Endothelial cell of umbilical vein (primary cell): ENCODE measurements around the gene SLC12A7. TPM values are rescaled to one million over a fixed set of nuclear protein-coding genes. Genes with fewer than 3 reads are reported as not detected.

Experiments used
- BruUV-seq: library from RNA; stranded (reverse); fragments of 400-500 nt; replicated peaks from 2 replicates; lab custom pipeline; 2021; lab: Mats Ljungman, UMichigan
- CTCF ChIA-PET: fragments of 300-600, 350-600 bp; sonication (Branson Sonifier 250); formaldehyde crosslinking; loops from one replicate; lab custom pipeline; 2021; ENCODE audit warnings: antibody characterized with exemption, inconsistent platforms; lab: Charles Lee
- POLR2A ChIA-PET: fragments of 300-600, 350-600 bp; sonication (Branson Sonifier 250); formaldehyde crosslinking; loops from one replicate; lab custom pipeline; 2021; ENCODE audit warnings: antibody characterized with exemption, inconsistent platforms; lab: Charles Lee
- DNase-seq: peaks from one replicate; pipeline ENCODE4 v3.0.0-alpha.2; 2011; ENCODE audit warnings: low read depth, low spot score
- FAIRE-seq: peaks from 2 replicates; lab custom pipeline; 2011; peaks lifted over from hg19 to GRCh38; lab: Jason Lieb, UNC
- H2AFZ ChIP-seq: 2 replicates; pipeline ENCODE4 v1.6.0; 2012; ENCODE audit warnings: low read depth, low read length, control low read depth, inconsistent platforms
- H3K27ac ChIP-seq: 2 replicates; pipeline ENCODE4 v1.5.1; 2011; ENCODE audit warnings: low read depth, mild to moderate bottlenecking, control low read depth, low read length, moderate library complexity; ENCODE audit not compliant: insufficient read depth
- H3K27me3 ChIP-seq, 2 experiments: 2 replicates each; pipeline versions ENCODE4 v1.6.0 to v1.6.1; 2011; ENCODE audit warnings: low read length in 2 of 2, mixed read lengths in 1 of 2; ENCODE audit not compliant: control insufficient read depth in 2 of 2, insufficient read depth in 2 of 2
- H3K36me3 ChIP-seq, 2 experiments: 2 replicates in 1 of 2; 3 replicates in 1 of 2; pipeline ENCODE4 v1.5.1; 2011; ENCODE audit warnings: low read length in 2 of 2, mild to moderate bottlenecking in 1 of 2, moderate library complexity in 1 of 2; ENCODE audit not compliant: control insufficient read depth in 2 of 2, insufficient read depth in 2 of 2; ENCODE audit errors: extremely low read depth in 1 of 2
- H3K4me1 ChIP-seq: 3 replicates; pipeline ENCODE4 v1.5.1; 2011; ENCODE audit warnings: mild to moderate bottlenecking, low read length; ENCODE audit not compliant: control insufficient read depth, insufficient read depth; ENCODE audit errors: extremely low read depth
- H3K4me2 ChIP-seq: 2 replicates; pipeline ENCODE4 v1.6.1; 2011; ENCODE audit warnings: low read length, control low read depth, mixed read lengths; ENCODE audit not compliant: insufficient read depth
- H3K4me3 ChIP-seq, 3 experiments: fragments of 200-600 bp in 1 of 3; sonication (generic), shearing (Covaris generic) in 1 of 3; replicated peaks in 1 of 3; 2 replicates each; pipeline ENCODE4 v1.5.1; 2011 to 2016; ENCODE audit warnings: control low read depth in 3 of 3, low read length in 3 of 3, mild to moderate bottlenecking in 2 of 3, inconsistent platforms in 1 of 3, low read depth in 1 of 3, moderate library complexity in 1 of 3; ENCODE audit not compliant: insufficient read depth in 1 of 3
- H3K79me2 ChIP-seq: 2 replicates; pipeline ENCODE4 v1.6.0; 2012; ENCODE audit warnings: low read length, inconsistent platforms; ENCODE audit not compliant: control insufficient read depth, insufficient read depth
- H3K9ac ChIP-seq: replicated peaks from 2 replicates; pipeline ENCODE3; 2011; ENCODE audit warnings: low read length, control low read depth; ENCODE audit not compliant: insufficient read depth; ENCODE audit errors: extremely low read depth
- H3K9me1 ChIP-seq: replicated peaks from 3 replicates; pipeline ENCODE4 v1.6.0; 2011; ENCODE audit warnings: mild to moderate bottlenecking, low read length; ENCODE audit not compliant: control insufficient read depth, insufficient read depth; ENCODE audit errors: extremely low read depth
- H3K9me3 ChIP-seq: replicated peaks from 2 replicates; pipeline ENCODE4 v1.5.1; 2012; ENCODE audit warnings: low read length, inconsistent platforms; ENCODE audit not compliant: control insufficient read depth, insufficient read depth
- H4K20me1 ChIP-seq: replicated peaks from 2 replicates; pipeline ENCODE3; 2011; ENCODE audit warnings: mild to moderate bottlenecking, low read length; ENCODE audit not compliant: control insufficient read depth, insufficient read depth; ENCODE audit errors: extremely low read depth
- EZH2 ChIP-seq: IDR thresholded peaks from 2 replicates; pipeline ENCODE4 v1.6.1; 2012; ENCODE audit warnings: borderline replicate concordance, low read depth, mild to moderate bottlenecking, moderate library complexity, low read length, inconsistent platforms; ENCODE audit not compliant: severe bottlenecking
- FOS ChIP-seq: IDR thresholded peaks from 2 replicates; pipeline ENCODE4 v1.6.1; 2011; ENCODE audit warnings: mild to moderate bottlenecking, low read length, moderate library complexity, borderline replicate concordance; ENCODE audit not compliant: insufficient read depth
- GATA2 ChIP-seq: IDR thresholded peaks from 2 replicates; pipeline ENCODE4 v1.7.0; 2011; ENCODE audit warnings: low read depth, mild to moderate bottlenecking, moderate library complexity, mixed read lengths, low read length; ENCODE audit not compliant: insufficient read length, insufficient read depth
- JUN ChIP-seq: IDR thresholded peaks from 2 replicates; pipeline ENCODE4 v1.6.1; 2011; ENCODE audit warnings: borderline replicate concordance, low read depth; ENCODE audit not compliant: insufficient read length, insufficient read depth
- MYC ChIP-seq: IDR thresholded peaks from one replicate; pipeline ENCODE4 v1.6.1; 2011; ENCODE audit warnings: mild to moderate bottlenecking, low read depth, low read length
- POLR2A ChIP-seq: IDR thresholded peaks from 2 replicates; pipeline ENCODE4 v1.6.1; 2012; ENCODE audit warnings: low read depth, mild to moderate bottlenecking, control low read depth, low read length
- POLR2AphosphoS5 ChIP-seq: IDR thresholded peaks from 2 replicates; pipeline ENCODE4 v1.6.1; 2012; ENCODE audit warnings: low read depth, mild to moderate bottlenecking, control low read depth, low read length, moderate library complexity; ENCODE audit not compliant: insufficient read depth
- dilution Hi-C: fragments of 300-500 bp; cut with MboI; formaldehyde crosslinking; loops from one replicate; pipeline ENCODE4 v1.15.0; 2019; ENCODE audit warnings: low sequenced_read_pairs; ENCODE audit not compliant: extremely low pct_ligation_motif_present
- intact Hi-C: fragments of 100-400 bp; cut with micrococcal nuclease; formaldehyde crosslinking; loops from one replicate; pipeline ENCODE4 v1.10.0; 2022
- polyA plus RNA-seq, 4 experiments: library from polyadenylated mRNA; depleted of rRNA in 3 of 4; stranded (reverse) in 3 of 4; unstranded in 1 of 4; fragments of >200 nt; gene quantifications; 2 replicates each; pipeline versions ENCODE4 v1.2.1 to v1.2.3, GENCODE V29; 2011 to 2012; ENCODE audit warnings: missing spikeins in 1 of 4
- total RNA-seq: library from RNA; stranded (reverse); gene quantifications from 2 replicates; pipeline ENCODE4 v1.2.3, GENCODE V29; 2021
- TF ChIP-seq, protein P1 (sequence below), 2 donors: IDR thresholded peaks; 1 replicate in 1 of 2; 2 replicates in 1 of 2; pipeline ENCODE4 v1.5.1; 2011; ENCODE audit warnings: low read length in 2 of 2, mild to moderate bottlenecking in 2 of 2, moderate library complexity in 2 of 2, control low read depth in 1 of 2, inconsistent platforms in 1 of 2, low read depth in 1 of 2; ENCODE audit not compliant: insufficient read depth in 1 of 2; ENCODE audit errors: extremely low read depth in 1 of 2
- TF ChIP-seq, protein P2 (sequence below): IDR thresholded peaks from 2 replicates; pipeline ENCODE4 v1.6.1; 2011; ENCODE audit not compliant: insufficient read depth, insufficient read length

SLC12A7 gene
- total and polyA plus RNA-seq, 2 donors (not counting 3 experiments of a cell fraction or from before 2014, with no cell fraction given): 16.4 to 38.8 TPM

DNA sequence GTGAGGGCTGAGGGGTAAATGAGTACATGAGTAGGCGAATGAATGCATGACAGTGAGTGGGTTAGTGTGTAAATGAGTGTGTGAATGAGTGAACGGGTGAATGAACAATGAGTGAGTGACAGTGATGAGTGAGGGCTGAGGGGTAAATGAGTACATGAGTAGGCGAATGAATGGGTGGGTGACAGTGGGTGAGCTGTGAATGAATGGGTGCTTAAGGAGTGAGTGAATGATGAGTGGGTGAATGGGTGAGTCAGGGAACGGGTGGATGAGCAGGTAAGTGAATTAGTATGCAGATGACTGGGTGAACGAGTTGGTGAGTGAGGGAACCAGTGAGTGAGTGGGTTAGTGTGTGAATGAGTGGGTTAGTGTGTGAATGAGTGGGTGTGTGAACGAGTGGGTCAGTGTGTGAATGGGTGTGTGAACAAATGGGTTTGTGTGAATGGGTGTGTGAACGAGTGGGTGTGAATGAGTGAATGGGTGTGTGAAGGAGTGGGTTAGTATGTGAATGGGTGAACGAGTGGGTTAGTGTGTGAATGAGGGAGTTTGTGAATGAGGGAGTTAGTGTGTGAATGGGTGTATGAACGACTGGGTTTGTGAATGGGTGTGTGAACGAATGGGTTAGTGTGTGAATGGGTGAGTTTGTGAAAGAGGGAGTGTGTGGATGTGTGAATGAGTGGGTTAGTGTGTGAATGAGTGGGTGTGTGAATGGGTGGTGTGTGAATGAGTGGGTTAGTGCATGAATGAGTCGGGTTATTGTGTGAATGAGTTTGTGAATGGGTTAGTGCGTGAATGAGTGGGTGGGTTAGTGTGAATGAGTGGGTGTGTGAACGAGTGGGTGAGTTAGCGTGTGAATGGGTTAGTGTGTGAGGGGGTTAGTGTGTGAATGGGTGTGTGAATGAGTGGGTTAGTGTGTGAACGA lies 70.4 kb downstream of the SLC12A7 start:
- FAIRE-seq (no peak), DNase-seq (no peak)
- Histone ChIP-seq H3K4me2 (no peak overlapping the region), H3K9ac (no peak overlapping the region), H3K27ac (no peak overlapping the region), H3K9me3 (no peaks in the 10 kb centered on the region), H3K4me3 (no peak overlapping the region), H2AFZ (no peak overlapping the region), H3K36me3 (no peaks in the 10 kb centered on the region), H3K4me1 (no peaks in the 10 kb centered on the region), H3K27me3 (no peaks in the 10 kb centered on the region), H3K9me1 (no peaks in the 10 kb centered on the region), H4K20me1 (no peaks in the 10 kb centered on the region), H3K79me2 (no peaks in the 10 kb centered on the region)
- TF ChIP-seq JUN (no peak), EZH2 (no peak), GATA2 (no peak), POLR2AphosphoS5 (no peak), FOS (no peak), MYC (no peak), POLR2A (no peak)
- TF ChIP-seq, protein P1, sequence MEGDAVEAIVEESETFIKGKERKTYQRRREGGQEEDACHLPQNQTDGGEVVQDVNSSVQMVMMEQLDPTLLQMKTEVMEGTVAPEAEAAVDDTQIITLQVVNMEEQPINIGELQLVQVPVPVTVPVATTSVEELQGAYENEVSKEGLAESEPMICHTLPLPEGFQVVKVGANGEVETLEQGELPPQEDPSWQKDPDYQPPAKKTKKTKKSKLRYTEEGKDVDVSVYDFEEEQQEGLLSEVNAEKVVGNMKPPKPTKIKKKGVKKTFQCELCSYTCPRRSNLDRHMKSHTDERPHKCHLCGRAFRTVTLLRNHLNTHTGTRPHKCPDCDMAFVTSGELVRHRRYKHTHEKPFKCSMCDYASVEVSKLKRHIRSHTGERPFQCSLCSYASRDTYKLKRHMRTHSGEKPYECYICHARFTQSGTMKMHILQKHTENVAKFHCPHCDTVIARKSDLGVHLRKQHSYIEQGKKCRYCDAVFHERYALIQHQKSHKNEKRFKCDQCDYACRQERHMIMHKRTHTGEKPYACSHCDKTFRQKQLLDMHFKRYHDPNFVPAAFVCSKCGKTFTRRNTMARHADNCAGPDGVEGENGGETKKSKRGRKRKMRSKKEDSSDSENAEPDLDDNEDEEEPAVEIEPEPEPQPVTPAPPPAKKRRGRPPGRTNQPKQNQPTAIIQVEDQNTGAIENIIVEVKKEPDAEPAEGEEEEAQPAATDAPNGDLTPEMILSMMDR (IDR thresholded peaks at IDR 0.05; ENCODE audit: extremely low read depth in 1 of 2, insufficient read depth in 1 of 2, low read depth in 1 of 2, low read length in 2 of 2): no peak
- TF ChIP-seq, protein P2, sequence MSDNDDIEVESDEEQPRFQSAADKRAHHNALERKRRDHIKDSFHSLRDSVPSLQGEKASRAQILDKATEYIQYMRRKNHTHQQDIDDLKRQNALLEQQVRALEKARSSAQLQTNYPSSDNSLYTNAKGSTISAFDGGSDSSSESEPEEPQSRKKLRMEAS: no peak
- intact Hi-C loops: no loop called here
- ChIA-PET POLR2A (no interaction called here), CTCF (no interaction called here)
- dilution Hi-C loops: no loop called here
- BruUV-seq: no TSS peak
